SK-N-SH (cell line): Measurements from ENCODE around the gene ABCG4. TPM values are rescaled to one million over a fixed set of nuclear protein-coding genes. Genes with fewer than 3 reads are reported as not detected.

ENCODE experiments used
- CTCF ChIA-PET: fragments of 300-600, 350-600 bp; formaldehyde crosslinking; extraction: SDS; loops from one replicate; lab custom pipeline; 2021; lab: Yijun Ruan, JAX
- POLR2A ChIA-PET: fragments of 350-600 bp; sonication (Branson Sonifier 250); formaldehyde crosslinking; extraction: SDS; loops from one replicate; lab custom pipeline; 2020; ENCODE audit warnings: antibody characterized with exemption, inconsistent platforms; lab: Yijun Ruan, JAX
- DNase-seq: peaks from one replicate; pipeline ENCODE4 v3.0.0; 2012
- H2AFZ ChIP-seq: fragments of 200-600 bp; sonication (generic); 2 replicates; pipeline ENCODE4 v1.8.1; 2016; ENCODE audit warnings: antibody characterized with exemption, mild to moderate bottlenecking, low read depth
- H3F3A ChIP-seq: fragments of 200-600 bp; sonication (generic); replicated peaks from 2 replicates; pipeline ENCODE3; 2016; ENCODE audit warnings: antibody characterized with exemption, mild to moderate bottlenecking; ENCODE audit not compliant: insufficient read depth
- H3K27ac ChIP-seq, 2 experiments: fragments of 200-500 bp in 1 of 2; fragments of 200-600 bp in 1 of 2; sonication (Bioruptor generic) in 1 of 2; sonication (generic), shearing (Covaris generic) in 1 of 2; 2 replicates each; pipeline versions ENCODE4 v1.5.1 to v1.6.1; 2014 to 2016; ENCODE audit warnings: low read depth in 2 of 2, inconsistent platforms in 1 of 2, low read length in 1 of 2, mild to moderate bottlenecking in 1 of 2, mixed read lengths in 1 of 2
- H3K27me3 ChIP-seq: fragments of 200-600 bp; sonication (generic), shearing (Covaris generic); 2 replicates; pipeline ENCODE4 v1.6.1; 2016; ENCODE audit warnings: mixed run types; ENCODE audit not compliant: insufficient read depth
- H3K36me3 ChIP-seq, 2 experiments: fragments of 200-500 bp in 1 of 2; fragments of 200-600 bp in 1 of 2; sonication (Bioruptor generic) in 1 of 2; sonication (generic) in 1 of 2; replicated peaks in 1 of 2; 2 replicates each; pipeline versions ENCODE3 to v1.5.1; 2014 to 2016; ENCODE audit warnings: low read length in 1 of 2, mild to moderate bottlenecking in 1 of 2; ENCODE audit not compliant: insufficient read depth in 2 of 2, control insufficient read depth in 1 of 2
- H3K4me1 ChIP-seq, 2 experiments: fragments of 200-500 bp in 1 of 2; fragments of 200-600 bp in 1 of 2; sonication (Bioruptor generic) in 1 of 2; sonication (generic), shearing (Covaris generic) in 1 of 2; 2 replicates each; pipeline versions ENCODE4 v1.5.1 to v1.6.1; 2014 to 2016; ENCODE audit warnings: low read depth in 1 of 2, low read length in 1 of 2, mixed run types in 1 of 2; ENCODE audit not compliant: insufficient read depth in 2 of 2, control insufficient read depth in 1 of 2
- H3K4me2 ChIP-seq: fragments of 200-600 bp; sonication (generic), shearing (Covaris generic); 2 replicates; pipeline ENCODE4 v1.6.1; 2017; ENCODE audit warnings: mixed run types
- H3K4me3 ChIP-seq, 2 experiments: fragments of 200-500 bp in 1 of 2; fragments of 200-600 bp in 1 of 2; sonication (Bioruptor generic) in 1 of 2; sonication (generic), shearing (Covaris generic) in 1 of 2; 2 replicates each; pipeline versions ENCODE4 v1.5.1 to v1.8.1; 2014 to 2016; ENCODE audit warnings: low read depth in 2 of 2, inconsistent platforms in 1 of 2, low read length in 1 of 2, mild to moderate bottlenecking in 1 of 2, mixed read lengths in 1 of 2, moderate library complexity in 1 of 2
- H3K79me2 ChIP-seq: fragments of 200-600 bp; sonication (generic); 2 replicates; pipeline ENCODE4 v1.8.1; 2017; ENCODE audit warnings: mild to moderate bottlenecking; ENCODE audit not compliant: insufficient read depth
- H3K9ac ChIP-seq: fragments of 200-600 bp; sonication (generic); 2 replicates; pipeline ENCODE4 v1.6.1; 2017; ENCODE audit warnings: mixed run types
- H3K9me2 ChIP-seq: fragments of 200-600 bp; sonication (generic); 2 replicates; pipeline ENCODE4 v1.6.1; 2017; ENCODE audit warnings: mixed run types
- H3K9me3 ChIP-seq: fragments of 200-600 bp; sonication (generic); 2 replicates; pipeline ENCODE4 v1.6.1; 2017; ENCODE audit warnings: mixed run types, mild to moderate bottlenecking, moderate library complexity
- H4K20me1 ChIP-seq: fragments of 200-600 bp; sonication (generic); 2 replicates; pipeline ENCODE4 v1.6.1; 2017; ENCODE audit warnings: mild to moderate bottlenecking, mixed run types; ENCODE audit not compliant: insufficient read depth
- CHD2 ChIP-seq: fragments of 150-350 bp; IDR thresholded peaks from 2 replicates; pipeline ENCODE4 v1.6.1; 2018; ENCODE audit warnings: low read length; ENCODE audit not compliant: partially characterized antibody
- CTCF ChIP-seq: fragments of 200-600 bp; sonication (generic); IDR thresholded peaks from 2 replicates; pipeline ENCODE4 v1.6.1; 2017; ENCODE audit warnings: antibody characterized with exemption, mild to moderate bottlenecking, moderate library complexity
- FOSL2 ChIP-seq: IDR thresholded peaks from 2 replicates; pipeline ENCODE4 v1.4.0; 2012; ENCODE audit warnings: low read depth, mild to moderate bottlenecking, moderate library complexity, borderline replicate concordance
- FOXJ3 ChIP-seq: sonication (generic); formaldehyde crosslinking; IDR thresholded peaks from 2 replicates; pipeline ENCODE4 v1.5.1; 2020; ENCODE audit warnings: mild to moderate bottlenecking, missing genetic modification reagents
- GABPA ChIP-seq: IDR thresholded peaks from 2 replicates; pipeline ENCODE4 v1.4.0; 2012; ENCODE audit warnings: low read depth, mild to moderate bottlenecking
- GATA2 ChIP-seq: sonication (generic); formaldehyde crosslinking; IDR thresholded peaks from 2 replicates; pipeline ENCODE4 v1.5.0; 2020; ENCODE audit warnings: mild to moderate bottlenecking, missing genetic modification reagents
- IRF3 ChIP-seq: fragments of 150-350 bp; IDR thresholded peaks from 2 replicates; pipeline ENCODE4 v1.6.1; 2016; ENCODE audit warnings: mild to moderate bottlenecking, low read depth, low read length
- MAX ChIP-seq: IDR thresholded peaks from 2 replicates; pipeline ENCODE4 v1.4.0; 2012; ENCODE audit warnings: low read depth
- MEF2A ChIP-seq: IDR thresholded peaks from 2 replicates; pipeline ENCODE4 v1.4.0; 2012; ENCODE audit warnings: low read depth, borderline replicate concordance
- NRF1 ChIP-seq: IDR thresholded peaks from 2 replicates; pipeline ENCODE4 v1.6.1; 2012; ENCODE audit warnings: low read depth, mild to moderate bottlenecking, low read length
- PBX3 ChIP-seq: IDR thresholded peaks from 2 replicates; pipeline ENCODE4; 2012
- RAD21 ChIP-seq: IDR thresholded peaks from 2 replicates; pipeline ENCODE4 v1.6.1; 2012; ENCODE audit warnings: mild to moderate bottlenecking, low read length
- RCOR1 ChIP-seq: fragments of 150-350 bp; IDR thresholded peaks from 2 replicates; pipeline ENCODE4 v1.6.1; 2017; ENCODE audit warnings: antibody characterized with exemption, low read length
- RFX5 ChIP-seq: IDR thresholded peaks from 2 replicates; pipeline ENCODE4 v1.6.1; 2012; ENCODE audit warnings: mild to moderate bottlenecking, improper control_type of control experiment, low read length
- RXRA ChIP-seq: IDR thresholded peaks from 2 replicates; pipeline ENCODE4 v1.4.0; 2012; ENCODE audit warnings: low read depth, mild to moderate bottlenecking, borderline replicate concordance
- SIN3A ChIP-seq: IDR thresholded peaks from 2 replicates; pipeline ENCODE4 v1.6.1; 2012; ENCODE audit warnings: low read depth, mild to moderate bottlenecking, low read length, moderate library complexity, borderline replicate concordance
- ZBTB33 ChIP-seq: IDR thresholded peaks from 2 replicates; pipeline ENCODE4 v1.4.0; 2012; ENCODE audit warnings: low read depth, borderline replicate concordance
- WGBS: methylation state at CpG from one replicate; pipeline ENCODE4 v1.1.6; 2017; ENCODE audit warnings: low lambda C conversion rate; 5-methylcytosine and 5-hydroxymethylcytosine counted together
- polyA plus RNA-seq, 3 experiments: library from polyadenylated mRNA; depleted of rRNA; stranded (reverse); fragments of >200 nt; gene quantifications; 2 replicates each; pipeline ENCODE4 v1.2.3, GENCODE V29; 2012

The ABCG4 gene
- polyA plus RNA-seq, 1 of the 3 experiments (the other 2 are of a cell fraction) = 0.72 TPM

GRCh38 chr11:119149786-119150275 lies 979 bp downstream of the ABCG4 start:
- Histone ChIP-seq H4K20me1 (no peaks in the 10 kb centered on the region), H3K4me3 (peak overlapping the region in 1 of 2 experiments; percentile 67; a peak in 2 of 4 replicates), H3K4me1 (peaks cover 0 to 12% of the 10 kb centered on the region in 2 experiments; a peak in 1 of 4 replicates), H2AFZ (peak overlapping the region; percentile 90), H3K4me2 (peak overlapping the region; percentile 91), H3K27ac (no peak overlapping the region), H3K79me2 (no peaks in the 10 kb centered on the region), H3K9me2 (no peaks in the 10 kb centered on the region), H3K27me3 (no peaks in the 10 kb centered on the region), H3K9ac (no peak overlapping the region), H3F3A (no peaks in the 10 kb centered on the region), H3K36me3 (no peaks in the 10 kb centered on the region), H3K9me3 (no peaks in the 10 kb centered on the region)
- TF ChIP-seq CHD2 (no peak), RCOR1 (no peak), PBX3 (no peak), FOSL2 (no peak), RFX5 (no peak), RXRA (no peak), MAX (no peak), NRF1 (no peak), MEF2A (no peak), GATA2 (CRISPR knock-in tag) (no peak), RAD21 (no peak), IRF3 (no peak), ZBTB33 (no peak), FOXJ3 (CRISPR knock-in tag) (no peak), GABPA (no peak), CTCF (no peak), SIN3A (no peak)
- no peak for DNase-seq
- WGBS = 58% methylated on average over 24 of the region's 33 CpGs
- ChIA-PET CTCF (interaction anchor here (0.8 to 8.9 kb wide), 10 partner anchors 10 to 173 kb away, joined by 3 to 48 read pairs (median 4); partner anchors contain the start of genes DPAGT1 and NLRX1), POLR2A (no interaction called here)
